PC-3 (cell line): Measurements from ENCODE around the gene KRTAP17-1. TPM values are rescaled to one million over a fixed set of nuclear protein-coding genes. Genes with fewer than 3 reads are reported as not detected.

Experiments used
- ATAC-seq: fragments of 200-7000 bp; cut with Tn5 transposase; 2 replicates; pipeline ENCODE4 v1.9.1; 2020; ENCODE audit warnings: mild to moderate bottlenecking, moderate library complexity
- BruUV-seq: library from RNA; stranded (reverse); fragments of 400-500 nt; replicated peaks from 2 replicates; lab custom pipeline; 2021; lab: Mats Ljungman, UMichigan
- CTCF ChIA-PET: fragments of 300-600 bp; sonication (Branson Sonifier 250); formaldehyde crosslinking; loops from one replicate; lab custom pipeline; 2022; ENCODE audit warnings: antibody characterized with exemption; lab: Charles Lee
- POLR2A ChIA-PET: fragments of 300-600 bp; sonication (Branson Sonifier 250); formaldehyde crosslinking; loops from one replicate; lab custom pipeline; 2022; ENCODE audit warnings: antibody characterized with exemption; ENCODE audit not compliant: unreplicated experiment; lab: Charles Lee
- DNase-seq: peaks from one replicate; pipeline ENCODE4 v3.0.0-alpha.2; 2015
- H2AFZ ChIP-seq: fragments of 300-600 bp; sonication (generic); 2 replicates; pipeline ENCODE4 v1.6.0; 2016; ENCODE audit warnings: antibody characterized with exemption, low read length
- H3F3A ChIP-seq: fragments of 300-600 bp; sonication (generic); one replicate; pipeline ENCODE4 v1.6.0; 2017; ENCODE audit warnings: antibody characterized with exemption, low read length, control low read depth, mild to moderate bottlenecking; ENCODE audit not compliant: unreplicated experiment
- H3K27ac ChIP-seq: fragments of 300-600 bp; sonication (generic); 2 replicates; pipeline ENCODE4 v1.5.1; 2016; ENCODE audit warnings: mild to moderate bottlenecking, low read length
- H3K27me3 ChIP-seq: fragments of 300-600 bp; sonication (generic); 2 replicates; pipeline ENCODE4 v1.6.1; 2016; ENCODE audit warnings: low read length, mixed read lengths
- H3K36me3 ChIP-seq: fragments of 300-600 bp; sonication (generic); 2 replicates; pipeline ENCODE4 v1.6.1; 2016; ENCODE audit warnings: low read depth, mixed run types, low read length, mixed read lengths
- H3K4me1 ChIP-seq: fragments of 300-600 bp; sonication (generic); 2 replicates; pipeline ENCODE4 v1.5.1; 2016; ENCODE audit warnings: low read length; ENCODE audit not compliant: insufficient read depth
- H3K4me2 ChIP-seq: fragments of 300-600 bp; sonication (generic); 2 replicates; pipeline ENCODE4 v1.6.0; 2016; ENCODE audit warnings: low read length
- H3K4me3 ChIP-seq: fragments of 300-600 bp; sonication (generic); 2 replicates; pipeline ENCODE4 v1.5.1; 2016; ENCODE audit warnings: mild to moderate bottlenecking, low read length, mixed read lengths
- H3K79me2 ChIP-seq: fragments of 300-600 bp; sonication (generic); 2 replicates; pipeline ENCODE4 v1.6.1; 2017; ENCODE audit warnings: low read length, mixed read lengths
- H3K9ac ChIP-seq: fragments of 300-600 bp; sonication (generic); 2 replicates; pipeline ENCODE4 v1.6.0; 2016; ENCODE audit warnings: mild to moderate bottlenecking, low read length
- H3K9me2 ChIP-seq: fragments of 300-600 bp; sonication (generic); replicated peaks from 2 replicates; pipeline ENCODE4 v1.6.1; 2016; ENCODE audit warnings: mixed run types, low read length, mixed read lengths
- H3K9me3 ChIP-seq: fragments of 300-600 bp; sonication (generic); 2 replicates; pipeline ENCODE4 v1.6.1; 2016; ENCODE audit warnings: low read length, mixed read lengths
- H4K20me1 ChIP-seq: fragments of 300-600 bp; sonication (generic); 2 replicates; pipeline ENCODE4 v1.6.1; 2016; ENCODE audit warnings: low read length, mixed read lengths
- EZH2 ChIP-seq: fragments of 300-600 bp; sonication (generic); IDR thresholded peaks from one replicate; pipeline ENCODE4 v1.6.1; 2017; ENCODE audit warnings: antibody characterized with exemption, mild to moderate bottlenecking, low read length; ENCODE audit not compliant: unreplicated experiment
- EZH2phosphoT487 ChIP-seq: fragments of 300-600 bp; sonication (generic); IDR thresholded peaks from 2 replicates; pipeline ENCODE4 v1.6.1; 2018; ENCODE audit warnings: mild to moderate bottlenecking, antibody characterized with exemption, low read length, borderline replicate concordance
- intact Hi-C: fragments of 100-400 bp; cut with micrococcal nuclease; formaldehyde crosslinking; loops from 2 replicates; pipeline ENCODE4 v1.9.0; 2023
- total RNA-seq: library from RNA; depleted of rRNA; stranded (reverse); fragments of >200 nt; gene quantifications from 2 replicates; pipeline ENCODE4 v1.2.3, GENCODE V29; 2014
- TF ChIP-seq, protein P1 (sequence below): fragments of 300-600 bp; sonication (generic); conservative IDR thresholded peaks from 2 replicates; pipeline ENCODE4 v1.5.1; 2017; ENCODE audit warnings: antibody characterized with exemption, low read depth, mild to moderate bottlenecking, low read length

Gene KRTAP17-1
- total RNA-seq, 1 experiment from 2014 or later: not detected

DNA sequence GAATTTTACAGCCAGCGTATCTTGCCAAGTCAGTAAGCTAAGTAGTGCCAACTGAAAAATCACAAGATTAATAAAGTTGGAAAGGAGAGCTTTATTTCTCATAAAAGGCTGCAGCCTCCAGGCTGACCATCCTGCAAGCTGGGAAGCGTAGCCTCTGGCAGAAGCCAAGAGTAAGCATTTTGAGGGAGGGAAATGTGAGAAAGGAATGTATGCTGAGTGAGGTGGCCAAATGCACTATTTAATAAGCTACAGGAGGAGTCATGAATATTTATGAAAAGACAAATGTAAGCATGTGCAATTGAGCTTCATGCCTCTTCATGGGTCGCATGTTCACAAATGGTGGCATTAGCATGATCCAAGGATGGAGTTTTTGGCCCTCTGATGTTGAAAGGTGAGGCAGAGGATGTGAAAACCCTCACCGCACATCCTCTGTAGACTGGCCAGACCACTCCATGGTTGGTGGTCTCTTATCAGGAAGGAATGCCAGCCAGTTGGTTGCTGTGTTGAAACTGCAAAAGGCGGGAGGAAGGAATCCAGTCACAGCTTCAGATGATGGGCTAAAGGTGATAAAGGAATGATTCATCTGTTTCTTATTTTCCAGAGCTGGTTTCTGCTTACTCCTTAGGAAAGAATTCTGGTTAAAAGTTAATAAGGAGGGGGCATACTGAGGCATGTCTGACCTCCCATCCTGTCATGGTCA lies 44.9 kb upstream of the KRTAP17-1 start:
- no peak overlapping the region for H3K4me3 ChIP-seq
- H4K20me1 ChIP-seq: no peaks in the 10 kb centered on the region
- H3K9ac ChIP-seq: no peak overlapping the region
- peak; percentile 73 for ATAC-seq
- H2AFZ ChIP-seq: 0 out of 2 replicates have a peak overlapping the region, but pooled peaks have one; percentile 1
- H3F3A ChIP-seq: no peaks in the 10 kb centered on the region
- H3K4me1 ChIP-seq: peaks cover 22% of the 10 kb centered on the region
- no peaks in the 10 kb centered on the region for H3K9me3 ChIP-seq
- POLR2A ChIA-PET: no interaction called here
- CTCF ChIA-PET: interaction anchor here (0.5 kb wide), 1 partner anchor 205 kb away, joined by 3 read pairs; no protein-coding TSS in a partner anchor
- H3K9me2 ChIP-seq: no peaks in the 10 kb centered on the region
- no peaks in the 10 kb centered on the region for H3K79me2 ChIP-seq
- H3K36me3 ChIP-seq: no peaks in the 10 kb centered on the region
- no peaks in the 10 kb centered on the region for H3K27me3 ChIP-seq
- peak overlapping the region; percentile 65 for H3K27ac ChIP-seq
- no peak overlapping the region for H3K4me2 ChIP-seq
- intact Hi-C loops: no loop called here
- TF ChIP-seq, protein P1, sequence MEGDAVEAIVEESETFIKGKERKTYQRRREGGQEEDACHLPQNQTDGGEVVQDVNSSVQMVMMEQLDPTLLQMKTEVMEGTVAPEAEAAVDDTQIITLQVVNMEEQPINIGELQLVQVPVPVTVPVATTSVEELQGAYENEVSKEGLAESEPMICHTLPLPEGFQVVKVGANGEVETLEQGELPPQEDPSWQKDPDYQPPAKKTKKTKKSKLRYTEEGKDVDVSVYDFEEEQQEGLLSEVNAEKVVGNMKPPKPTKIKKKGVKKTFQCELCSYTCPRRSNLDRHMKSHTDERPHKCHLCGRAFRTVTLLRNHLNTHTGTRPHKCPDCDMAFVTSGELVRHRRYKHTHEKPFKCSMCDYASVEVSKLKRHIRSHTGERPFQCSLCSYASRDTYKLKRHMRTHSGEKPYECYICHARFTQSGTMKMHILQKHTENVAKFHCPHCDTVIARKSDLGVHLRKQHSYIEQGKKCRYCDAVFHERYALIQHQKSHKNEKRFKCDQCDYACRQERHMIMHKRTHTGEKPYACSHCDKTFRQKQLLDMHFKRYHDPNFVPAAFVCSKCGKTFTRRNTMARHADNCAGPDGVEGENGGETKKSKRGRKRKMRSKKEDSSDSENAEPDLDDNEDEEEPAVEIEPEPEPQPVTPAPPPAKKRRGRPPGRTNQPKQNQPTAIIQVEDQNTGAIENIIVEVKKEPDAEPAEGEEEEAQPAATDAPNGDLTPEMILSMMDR: no peak
- TF ChIP-seq EZH2phosphoT487 (no peak), EZH2 (no peak)
- BruUV-seq: no TSS peak
- DNase-seq: peak; percentile 80

DNA sequence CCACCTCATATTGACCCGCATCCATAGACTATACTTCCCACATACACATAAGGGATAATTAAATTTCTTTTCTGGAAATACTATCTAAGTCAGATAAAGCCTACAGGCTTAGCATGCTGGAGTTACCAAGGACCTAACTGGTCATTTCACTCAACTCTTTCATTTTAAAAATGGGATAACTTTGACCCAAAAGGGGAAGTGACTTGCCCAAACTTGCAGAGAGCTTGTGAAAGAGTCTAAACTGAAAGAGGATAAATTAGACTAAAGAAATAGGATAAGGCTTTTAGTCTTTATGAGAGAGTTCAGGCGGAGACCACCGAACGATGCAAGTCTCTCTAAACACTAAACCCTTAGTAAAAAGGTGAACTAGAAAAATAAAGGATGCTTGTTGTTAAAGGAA lies 39.0 kb upstream of the KRTAP17-1 start:
- no peaks in the 10 kb centered on the region for H4K20me1 ChIP-seq
- H3K9me3 ChIP-seq: no peaks in the 10 kb centered on the region
- TF ChIP-seq EZH2 (no peak), EZH2phosphoT487 (no peak)
- TF ChIP-seq, protein P1: no peak
- peaks cover 2% of the 10 kb centered on the region for H3K4me1 ChIP-seq
- no peak overlapping the region for H3K4me2 ChIP-seq
- H3K36me3 ChIP-seq: no peaks in the 10 kb centered on the region
- intact Hi-C loops: no loop called here
- H2AFZ ChIP-seq: no peak overlapping the region
- ATAC-seq: no peak
- H3K27me3 ChIP-seq: no peaks in the 10 kb centered on the region
- BruUV-seq: no TSS peak
- no peaks in the 10 kb centered on the region for H3K9me2 ChIP-seq
- DNase-seq: no peak
- ChIA-PET CTCF (no interaction called here), POLR2A (no interaction called here)
- H3F3A ChIP-seq: no peaks in the 10 kb centered on the region
- no peak overlapping the region for H3K27ac ChIP-seq
- H3K9ac ChIP-seq: no peak overlapping the region
- no peak overlapping the region for H3K4me3 ChIP-seq
- no peaks in the 10 kb centered on the region for H3K79me2 ChIP-seq

DNA sequence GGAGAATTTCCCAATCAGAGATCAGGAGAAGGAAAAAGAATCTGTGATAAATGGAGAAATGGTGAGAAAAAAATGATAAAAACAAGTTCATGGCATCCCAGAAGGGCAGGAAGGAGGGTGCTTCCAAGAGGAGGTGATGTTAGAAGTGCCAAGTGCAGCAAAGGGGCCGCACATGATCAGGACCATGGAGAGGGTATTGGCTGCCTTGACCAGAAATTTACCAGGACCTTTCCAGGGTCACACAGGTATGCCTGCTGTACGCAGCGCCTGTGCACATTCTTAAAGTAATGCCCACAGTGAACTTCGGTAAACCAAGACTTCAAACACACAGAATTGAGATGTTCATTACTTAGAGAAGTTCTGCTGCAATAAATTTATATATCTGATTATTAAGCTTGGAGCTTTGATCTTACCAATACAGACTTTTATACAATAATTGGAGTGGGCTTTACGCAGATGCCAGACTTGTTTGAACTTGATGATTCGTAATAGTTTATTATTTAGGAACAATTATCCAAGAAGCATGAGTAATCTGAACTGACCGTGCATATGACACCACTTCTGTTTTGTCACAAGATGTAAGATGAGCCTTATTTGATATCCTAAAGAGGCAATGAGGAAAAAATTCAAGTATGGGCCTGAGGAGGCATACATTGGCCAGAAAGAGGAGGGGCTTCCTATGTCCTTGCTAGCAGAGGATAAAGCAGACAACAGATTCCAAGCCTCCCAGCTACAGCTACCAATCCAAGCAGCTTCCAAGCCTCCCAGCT lies 37.3 kb upstream of the KRTAP17-1 start:
- no peaks in the 10 kb centered on the region for H3K36me3 ChIP-seq
- H3K27ac ChIP-seq: no peak overlapping the region
- H3K79me2 ChIP-seq: no peaks in the 10 kb centered on the region
- no peaks in the 10 kb centered on the region for H3K9me3 ChIP-seq
- no peak overlapping the region for H2AFZ ChIP-seq
- no peaks in the 10 kb centered on the region for H3F3A ChIP-seq
- BruUV-seq: no TSS peak
- no peak overlapping the region for H3K9ac ChIP-seq
- no peaks in the 10 kb centered on the region for H3K9me2 ChIP-seq
- ChIA-PET CTCF (no interaction called here), POLR2A (no interaction called here)
- H4K20me1 ChIP-seq: no peaks in the 10 kb centered on the region
- intact Hi-C loops: no loop called here
- no peaks in the 10 kb centered on the region for H3K27me3 ChIP-seq
- ATAC-seq (peak; percentile 64), DNase-seq (no peak)
- H3K4me3 ChIP-seq: no peak overlapping the region
- H3K4me2 ChIP-seq: no peak overlapping the region
- no peak for TF ChIP-seq EZH2
- TF ChIP-seq, protein P1: no peak
- no peak for TF ChIP-seq EZH2phosphoT487
- H3K4me1 ChIP-seq: no peaks in the 10 kb centered on the region
